GM18517 (cell line): ENCODE measurements around the gene KCNMA1.

Experiments
- ATAC-seq: cut with Tn5 transposase; IDR thresholded peaks from one replicate; pipeline ENCODE4 v1.9.1; 2021; ENCODE audit warnings: mild to moderate bottlenecking, moderate library complexity; ENCODE audit not compliant: unreplicated experiment

Gene KCNMA1

DNA sequence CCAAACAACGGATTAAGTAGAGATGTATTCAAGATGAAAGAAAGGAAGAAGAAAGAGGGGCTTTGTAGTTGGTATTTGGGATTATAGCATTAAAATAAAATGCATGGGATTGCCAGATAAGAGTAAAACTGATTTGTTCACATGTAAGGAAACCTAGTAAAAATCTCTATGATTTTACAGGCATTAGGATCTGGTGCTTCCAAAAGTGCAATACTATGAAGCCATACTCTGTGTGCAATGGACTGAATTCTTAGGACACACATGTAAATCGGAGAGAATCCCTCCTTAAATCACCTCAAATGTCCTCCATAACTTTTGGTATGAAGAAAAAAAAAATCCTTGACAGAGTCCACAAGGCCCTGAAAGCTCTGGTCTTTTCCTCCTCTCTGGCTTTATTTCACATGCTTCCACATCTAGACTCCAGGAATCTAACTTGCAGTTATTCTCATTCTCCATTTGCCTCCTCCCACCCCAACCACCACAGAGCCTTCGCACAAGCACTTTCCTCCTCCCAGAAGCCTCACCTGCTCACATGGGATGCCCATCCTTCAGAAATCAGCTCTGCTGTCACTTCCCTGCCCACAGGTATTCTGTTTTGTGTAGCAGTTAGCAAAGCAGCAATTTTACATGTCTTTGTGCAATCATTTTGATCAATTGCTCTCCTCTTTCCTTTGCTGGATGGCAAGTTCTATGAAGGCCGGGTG lies 378.3 kb downstream of the KCNMA1 start:
- no peak for ATAC-seq

DNA sequence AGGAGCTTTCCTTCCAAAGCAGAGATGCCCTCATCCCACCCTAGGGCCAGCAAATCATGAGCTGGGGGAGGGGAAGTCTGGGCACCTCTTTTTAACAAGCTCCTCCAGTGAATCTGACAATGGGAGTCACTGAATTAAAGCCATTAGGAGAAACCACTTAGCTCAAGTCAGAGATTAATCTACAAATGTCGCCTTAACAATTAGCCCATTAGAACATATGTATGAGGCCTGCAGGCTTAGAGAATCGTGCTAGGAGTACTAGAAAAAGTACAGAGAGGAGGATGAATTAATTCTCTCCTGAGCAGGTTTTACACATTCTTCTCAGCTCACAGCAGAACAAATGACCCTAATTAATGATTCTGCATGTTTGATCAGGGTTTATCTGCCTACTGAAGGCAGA lies 381.3 kb downstream of the KCNMA1 start:
- ATAC-seq, result no peak

DNA sequence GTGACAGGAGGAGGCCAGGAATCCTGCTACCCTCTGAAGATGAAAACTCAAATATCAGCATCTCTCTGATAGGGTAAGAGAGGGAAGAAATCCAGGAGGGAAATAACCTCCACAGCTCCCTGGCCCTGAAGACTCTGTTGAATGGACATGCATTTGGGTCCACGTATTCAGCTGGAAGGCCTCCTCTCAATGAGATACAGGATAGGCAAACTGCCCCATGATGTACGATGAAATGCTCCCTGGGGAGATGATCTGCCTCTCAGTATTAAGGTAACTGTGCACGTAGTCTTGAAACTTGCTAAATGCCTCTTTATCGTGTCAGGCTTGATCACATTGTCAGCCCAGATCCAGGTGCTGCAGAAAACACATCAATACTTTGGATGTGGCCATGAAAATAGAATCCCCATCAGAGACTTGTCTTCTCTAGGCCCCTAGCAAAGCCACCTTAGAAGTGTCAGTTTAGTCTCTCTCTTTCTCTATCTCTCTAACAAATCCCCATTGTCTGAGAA lies 384.0 kb downstream of the KCNMA1 start:
- ATAC-seq, result no peak

DNA sequence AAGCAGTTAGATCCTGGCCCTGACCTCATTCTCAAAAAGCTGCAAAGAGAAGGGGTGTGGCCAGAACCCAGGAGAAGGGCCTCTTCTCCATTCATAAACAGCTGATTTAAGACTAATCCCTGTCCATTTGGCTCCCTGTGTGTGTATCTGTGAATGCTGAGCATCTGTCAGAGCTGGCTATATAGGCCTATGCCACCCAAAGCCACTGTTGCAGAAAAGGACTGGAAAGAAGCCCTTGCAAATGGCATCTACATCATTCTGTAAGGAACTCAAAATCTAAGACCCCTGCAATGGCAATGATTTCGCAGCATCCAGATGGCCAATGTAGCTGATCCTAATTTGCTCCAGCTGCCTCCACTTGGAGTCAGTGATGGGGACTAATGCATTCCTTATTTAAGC lies 384.5 kb downstream of the KCNMA1 start:
- no peak for ATAC-seq

DNA sequence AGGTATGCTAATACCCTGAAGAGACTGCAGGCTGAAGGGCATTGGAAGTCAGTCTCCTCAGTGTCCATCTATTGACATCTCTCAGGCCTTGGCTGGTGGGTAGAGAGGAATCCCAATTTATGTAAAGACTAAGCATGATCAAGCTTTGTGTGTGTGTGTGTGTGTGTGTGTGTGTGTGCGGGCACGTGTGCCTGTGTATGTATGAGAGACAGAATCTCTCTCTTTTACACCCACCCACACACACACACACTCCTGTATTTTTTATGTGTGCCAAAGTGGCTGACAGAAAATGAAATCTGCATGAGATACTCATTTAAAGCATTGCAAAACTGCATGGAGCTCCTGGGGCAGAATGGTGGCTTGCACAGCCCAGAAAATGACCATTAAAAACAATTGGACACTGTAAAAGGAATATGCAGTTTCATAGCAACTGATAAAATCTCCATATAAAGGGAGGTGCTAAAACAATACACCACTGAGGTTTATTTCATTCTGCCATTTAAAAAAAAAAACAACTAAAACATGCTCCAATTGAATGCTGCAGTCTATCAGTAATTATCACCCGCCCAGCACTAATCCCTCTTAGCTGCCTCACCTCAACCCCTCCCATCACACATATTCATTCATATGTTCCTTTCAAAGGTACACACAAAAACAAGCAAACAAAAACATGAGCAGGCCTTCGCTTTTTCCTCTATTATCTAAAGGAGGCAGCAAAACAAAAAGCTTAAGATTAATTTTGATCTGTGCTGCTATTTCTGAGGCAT lies 385.0 kb downstream of the KCNMA1 start:
- no peak for ATAC-seq

DNA sequence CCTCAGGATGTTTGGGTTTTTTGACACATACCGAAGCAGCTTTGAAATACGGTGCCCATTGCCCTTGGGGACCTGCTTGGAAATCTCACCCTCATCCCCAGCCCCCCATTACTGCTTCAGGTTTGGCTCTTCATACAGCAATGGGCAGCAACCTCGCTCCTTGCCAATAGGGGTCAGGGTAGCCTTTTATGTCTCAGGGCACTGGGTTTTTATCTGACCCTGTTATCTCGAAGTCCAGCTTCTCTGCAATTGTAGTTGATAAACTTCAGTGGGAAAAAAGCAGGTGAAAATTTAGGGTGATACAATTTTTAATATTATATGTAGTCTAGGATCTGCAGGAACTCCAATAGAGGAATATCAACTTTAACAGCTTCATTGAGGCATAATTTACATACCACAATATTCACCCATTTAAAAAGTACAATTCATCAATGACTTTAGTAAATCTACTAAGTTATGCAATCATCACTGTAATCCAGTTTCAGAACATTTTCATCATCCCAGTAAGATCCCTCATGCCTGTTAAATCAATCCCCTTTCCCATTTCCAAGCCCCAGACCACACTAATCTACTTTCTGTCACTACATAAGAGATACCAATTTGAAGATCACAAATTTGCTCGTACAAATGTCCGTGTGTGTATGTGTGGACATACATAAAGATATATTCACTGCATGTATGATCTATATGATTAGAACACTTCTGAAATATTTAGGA lies 386.2 kb downstream of the KCNMA1 start:
- no peak for ATAC-seq

DNA sequence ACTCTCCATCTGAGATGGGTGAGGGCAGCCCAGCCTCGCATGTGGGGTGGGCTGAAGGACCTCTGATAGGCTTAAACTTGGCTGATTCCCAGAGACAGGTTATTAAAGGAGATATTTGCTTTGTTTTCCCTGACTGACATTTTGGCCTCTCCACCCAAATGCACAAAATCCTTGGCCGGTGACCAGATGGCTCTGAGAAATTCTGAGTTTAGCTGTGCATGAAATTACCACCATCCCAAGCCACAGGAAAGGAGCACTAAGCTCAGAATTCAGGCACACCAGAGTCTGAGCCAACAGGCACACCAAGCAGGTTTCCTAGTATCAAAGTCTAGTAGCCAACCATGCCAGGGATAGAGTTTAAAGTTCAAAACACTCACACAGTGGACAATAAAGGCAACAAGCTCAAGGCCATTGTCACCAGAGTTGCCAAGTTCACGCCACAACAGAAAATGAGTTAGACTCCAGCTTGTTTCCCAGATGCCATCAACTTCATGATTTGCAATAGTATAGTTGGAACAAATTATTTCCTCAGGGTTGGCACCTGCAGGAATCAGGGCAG lies 387.6 kb downstream of the KCNMA1 start:
- ATAC-seq, result no peak

DNA sequence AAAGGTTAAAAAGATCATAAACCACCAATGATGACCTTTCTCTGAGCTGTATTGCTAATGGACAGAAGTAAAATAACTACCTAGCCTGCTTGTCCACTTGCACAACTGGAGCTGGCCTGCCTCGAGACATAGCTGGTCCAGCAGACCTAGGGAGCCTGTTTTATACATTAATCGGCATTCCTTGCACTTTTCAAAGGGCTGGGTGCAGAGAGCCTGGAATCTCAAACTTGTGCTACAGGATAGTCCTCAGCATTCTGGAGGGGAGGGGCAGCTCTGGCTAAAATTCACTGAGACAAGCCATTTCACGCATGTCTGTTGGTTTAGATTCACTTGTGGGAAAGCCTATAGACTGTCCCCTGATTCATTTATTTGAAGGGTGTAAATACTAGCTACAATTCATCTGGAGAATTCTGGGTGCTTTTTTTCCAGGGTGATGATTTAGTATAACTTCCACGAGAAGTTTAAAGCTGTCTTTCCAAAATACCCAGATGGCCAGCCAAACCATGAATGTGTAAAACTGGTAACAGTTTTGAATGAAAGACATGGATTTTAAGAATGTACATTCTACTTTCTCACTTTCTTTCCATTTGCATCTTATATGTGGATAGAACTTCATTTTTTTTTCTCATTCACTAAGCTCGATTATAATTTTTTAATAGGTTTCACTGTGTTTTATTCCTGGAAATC lies 389.4 kb downstream of the KCNMA1 start:
- ATAC-seq, result no peak

DNA sequence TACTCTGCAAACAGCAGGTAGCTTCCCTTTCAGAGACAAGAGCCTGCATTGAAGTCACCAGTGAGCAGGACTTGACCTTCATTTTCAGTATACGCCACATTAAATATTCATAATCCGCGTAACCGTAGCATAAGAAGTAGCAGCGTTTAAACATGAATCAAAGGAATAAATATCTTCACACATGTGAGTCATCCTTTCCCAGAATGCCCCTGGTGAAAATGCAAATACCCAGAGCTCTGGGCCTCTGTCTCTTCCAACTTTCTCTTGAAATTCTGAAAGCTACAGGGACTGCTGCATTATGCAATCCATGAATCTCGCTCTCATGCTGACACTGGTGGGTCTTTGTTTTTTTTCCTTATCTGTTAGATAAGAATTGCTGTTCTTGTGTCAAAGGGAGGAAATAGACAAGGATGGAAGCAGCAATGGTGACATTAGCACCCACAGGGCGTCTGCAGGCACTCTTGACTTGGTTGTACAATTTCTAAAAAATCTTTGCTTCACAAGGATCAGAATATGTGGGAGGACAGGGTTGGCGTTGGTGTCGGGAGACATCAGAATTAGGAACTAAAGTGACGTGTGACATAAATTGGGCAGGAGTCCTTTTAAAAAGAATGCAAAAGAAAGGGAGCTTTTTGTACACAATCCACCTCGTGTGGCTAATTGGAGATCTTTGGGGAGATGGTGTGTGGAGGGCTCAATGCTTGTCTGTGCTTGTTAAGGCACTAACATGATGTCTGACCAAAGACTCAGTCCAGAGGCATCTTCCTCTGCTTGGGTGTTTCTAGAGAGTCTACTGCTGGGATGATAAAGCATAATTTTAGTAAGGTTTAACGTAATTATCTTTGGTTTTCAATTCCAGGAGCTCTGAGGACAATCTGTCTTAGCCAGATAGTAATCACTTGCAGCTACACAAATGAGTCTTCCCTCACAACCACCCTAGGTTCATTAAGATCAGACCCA lies 390.3 kb downstream of the KCNMA1 start:
- ATAC-seq, result no peak

DNA sequence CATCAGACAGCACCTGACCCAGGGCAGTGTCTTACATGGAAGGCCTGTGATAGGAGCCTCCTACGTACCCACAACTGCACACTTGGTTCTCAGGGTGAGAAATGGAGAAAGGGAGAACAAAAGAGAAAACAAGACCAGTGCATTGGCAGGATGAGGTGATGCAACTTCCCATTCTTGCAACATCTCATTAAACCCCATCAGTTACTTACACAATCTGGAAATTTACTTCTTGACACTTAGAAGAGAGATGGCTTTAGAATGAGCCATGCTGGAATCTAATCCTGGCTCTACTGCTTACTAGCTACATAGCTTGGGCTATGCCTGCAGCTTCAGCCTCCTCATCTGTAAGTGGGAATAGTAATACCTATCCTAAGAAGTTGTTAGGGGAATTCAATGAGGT lies 391.7 kb downstream of the KCNMA1 start:
- ATAC-seq, result no peak

DNA sequence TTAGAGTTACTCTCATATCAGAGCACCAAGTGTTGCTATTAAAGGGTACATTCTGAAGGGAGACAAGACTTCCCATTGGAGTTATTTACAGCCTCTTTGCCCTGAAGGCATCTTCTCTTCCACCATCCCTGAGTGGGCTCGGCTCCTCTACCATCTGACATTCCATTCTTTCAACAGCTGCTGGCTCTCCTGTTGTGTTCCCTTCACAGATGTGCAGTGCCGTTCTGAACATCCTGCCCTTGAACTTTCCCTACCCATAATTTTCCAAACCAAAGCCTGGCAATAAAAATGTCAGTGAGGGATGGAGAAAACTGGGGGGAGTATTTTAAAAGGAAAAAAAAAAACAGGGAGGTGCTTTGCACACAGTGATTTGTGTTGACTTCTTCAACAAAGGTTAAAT lies 392.9 kb downstream of the KCNMA1 start:
- ATAC-seq, result no peak

DNA sequence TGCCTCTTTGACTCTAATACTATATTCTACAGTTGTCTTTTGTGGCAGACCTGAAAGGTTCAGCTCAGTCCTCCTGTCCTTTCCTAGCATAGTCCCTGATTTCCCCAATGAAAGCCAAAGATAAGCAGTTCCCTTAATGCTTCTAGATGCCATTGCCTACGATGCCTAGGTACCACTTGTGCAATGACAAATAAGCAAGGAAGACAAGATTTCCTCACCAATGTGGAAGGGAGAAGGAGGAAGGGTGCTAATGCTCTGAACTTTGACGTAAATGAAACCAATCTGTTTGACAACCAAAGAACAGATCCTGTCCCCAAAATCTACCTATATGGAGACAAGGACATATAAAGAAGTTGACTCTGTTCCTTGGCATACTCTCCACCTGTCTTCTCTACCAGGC lies 393.3 kb downstream of the KCNMA1 start:
- no peak for ATAC-seq

DNA sequence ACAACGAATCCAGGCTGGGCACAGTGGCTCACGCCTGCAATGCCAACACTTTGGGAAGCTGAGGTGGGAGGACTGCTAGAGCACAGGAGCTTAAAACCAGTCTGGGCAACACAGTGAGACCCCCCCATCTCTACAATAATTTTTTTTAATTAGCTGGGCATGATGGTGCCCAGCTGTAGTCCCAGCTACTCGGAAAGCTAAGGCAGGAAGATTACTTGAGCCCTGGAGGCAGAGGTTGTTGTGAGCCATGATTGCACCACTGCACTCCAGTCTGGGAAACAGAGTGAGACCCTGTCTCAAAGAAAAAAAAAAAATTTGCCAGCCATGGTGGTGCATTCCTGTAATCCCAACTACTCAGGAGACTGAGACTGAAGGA lies 396.3 kb downstream of the KCNMA1 start:
- ATAC-seq, result no peak

DNA sequence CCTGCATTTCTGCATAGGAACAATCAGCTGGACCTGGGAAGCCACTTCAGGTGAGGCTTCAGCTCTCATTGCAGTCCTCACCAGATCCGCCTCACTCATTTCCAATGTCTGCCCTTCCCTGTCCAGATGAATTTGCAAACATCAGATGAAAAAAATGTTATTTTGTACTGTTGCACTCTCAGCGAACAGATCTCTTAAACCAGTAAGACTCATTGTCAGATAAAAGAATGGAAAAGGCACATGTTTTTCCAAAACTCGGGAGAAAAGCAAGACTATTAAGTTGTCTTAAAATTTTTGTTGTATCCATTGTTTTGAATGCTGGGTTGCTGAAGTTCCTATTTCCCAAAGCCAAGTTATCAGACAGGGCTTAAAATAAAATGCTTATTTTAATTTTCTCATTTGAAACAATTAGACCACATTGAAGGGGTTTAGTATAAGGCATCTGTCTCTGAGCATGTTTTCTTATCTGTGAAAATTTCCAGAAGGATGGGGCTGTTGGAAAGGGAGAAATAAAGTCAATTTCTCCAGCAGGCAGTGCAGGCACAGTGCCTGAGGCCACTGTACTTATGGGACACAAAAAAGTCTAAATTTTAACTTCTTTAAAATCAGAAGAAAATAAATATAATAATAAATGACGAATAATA lies 396.8 kb downstream of the KCNMA1 start:
- no peak for ATAC-seq

DNA sequence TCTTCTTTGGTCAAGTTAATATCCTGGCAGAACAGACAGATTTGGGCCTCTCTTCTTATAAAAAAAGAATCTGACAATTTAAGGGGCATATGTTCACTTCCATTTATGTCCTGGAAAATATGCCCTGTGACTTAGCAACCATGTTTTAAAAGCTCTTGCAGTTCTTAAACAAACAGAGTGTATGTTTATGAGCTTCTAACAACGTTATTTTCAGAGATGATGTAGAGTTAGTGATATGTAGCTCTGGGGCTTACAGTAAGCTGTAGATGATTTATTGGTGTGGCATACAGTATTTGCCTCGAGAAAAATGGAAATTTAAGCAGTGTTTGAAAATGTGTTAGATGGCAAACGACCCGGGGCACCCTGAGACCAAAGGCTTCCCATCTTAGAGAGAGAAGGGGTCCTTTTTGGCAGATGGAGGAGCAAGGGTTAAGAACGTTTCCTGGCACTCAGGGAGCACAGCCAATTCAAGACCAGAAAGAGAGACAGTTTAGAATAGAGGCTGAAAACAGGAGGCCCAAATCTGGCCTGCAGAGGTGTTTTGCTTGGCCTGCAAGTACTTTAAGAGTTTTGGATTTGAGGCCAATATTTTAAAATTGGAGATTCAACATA lies 397.5 kb downstream of the KCNMA1 start:
- ATAC-seq, result no peak

DNA sequence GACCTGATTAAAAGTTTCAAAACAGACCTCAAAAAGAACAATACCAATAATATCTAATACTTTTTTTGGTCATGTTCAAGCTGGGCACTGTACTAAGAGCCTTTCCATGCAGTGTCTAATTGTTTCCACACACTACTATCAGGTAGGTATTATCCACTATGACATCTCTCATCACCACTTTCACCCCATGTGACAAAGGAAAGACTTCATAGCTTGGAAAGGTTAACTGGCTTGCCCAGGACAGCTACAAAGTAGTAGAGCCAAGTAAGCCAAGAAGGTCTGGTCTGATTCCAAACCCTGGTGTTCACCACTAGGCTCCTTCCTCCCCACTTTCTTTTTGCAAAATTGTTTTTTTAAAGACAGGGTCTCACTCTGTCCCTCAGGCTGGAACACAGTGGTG lies 400.5 kb downstream of the KCNMA1 start:
- no peak for ATAC-seq

DNA sequence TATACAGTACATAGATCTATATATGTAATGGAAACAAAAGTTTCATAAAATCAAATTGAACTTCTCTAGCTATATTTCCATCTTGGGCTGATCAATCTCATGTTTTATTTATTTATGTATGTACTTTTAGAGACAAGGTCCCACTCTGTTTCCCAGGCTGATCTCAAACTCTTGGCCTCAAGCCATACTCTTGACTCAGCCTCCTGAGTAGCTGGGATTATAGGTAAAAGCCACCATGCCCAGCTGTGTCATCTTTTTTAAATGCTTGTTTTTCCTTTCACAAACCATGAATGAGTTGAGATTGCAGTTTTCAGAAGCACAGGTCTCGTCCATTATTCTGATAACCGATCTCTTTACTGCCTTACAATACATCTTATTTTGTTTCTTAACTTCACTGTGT lies 400.9 kb downstream of the KCNMA1 start:
- ATAC-seq, result no peak

DNA sequence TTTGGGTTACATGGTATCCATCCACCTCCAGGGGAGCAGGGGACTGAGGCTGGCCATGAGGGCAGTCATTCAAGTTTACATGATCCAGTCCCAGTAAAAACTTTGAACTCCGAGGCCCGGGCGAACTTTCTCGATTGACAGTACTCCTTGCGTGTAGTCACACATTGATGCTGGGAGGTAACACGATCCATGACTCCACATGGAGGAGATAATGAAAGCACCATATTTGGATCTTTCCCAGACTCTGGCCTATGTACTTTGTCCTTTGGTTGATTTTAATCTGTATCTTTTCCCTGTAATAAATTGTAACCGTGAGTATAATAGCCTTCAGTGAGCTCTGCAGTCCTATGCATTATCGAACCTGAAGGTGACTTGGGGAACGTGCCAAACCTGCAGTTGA lies 401.6 kb downstream of the KCNMA1 start:
- no peak for ATAC-seq

DNA sequence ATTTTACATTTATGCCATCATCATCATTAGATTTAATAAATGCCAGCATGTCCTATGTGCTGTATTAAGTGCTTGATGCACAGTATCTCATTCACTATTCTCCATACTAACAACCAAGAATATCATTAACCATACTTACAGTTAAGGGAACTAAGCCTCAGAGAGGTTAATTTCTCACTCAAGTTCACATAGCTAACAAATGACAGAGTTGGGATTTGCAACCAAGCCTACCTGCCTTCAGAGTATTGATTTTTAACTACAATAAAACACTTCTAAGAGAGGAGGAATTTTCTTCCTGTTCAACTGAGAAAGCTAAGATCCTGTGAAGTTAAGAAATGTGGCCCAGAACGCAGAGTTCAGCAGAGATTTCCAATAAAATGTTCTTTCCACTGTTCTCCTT lies 403.0 kb downstream of the KCNMA1 start:
- no peak for ATAC-seq
